GM12874 (cell line): ENCODE measurements around the gene ATG4B.

Source experiments
- TF ChIP-seq, protein P1 (sequence below): IDR thresholded peaks from 2 replicates; pipeline ENCODE4 v1.5.1; 2011; ENCODE audit warnings: low read depth, mild to moderate bottlenecking, control low read depth, low read length, moderate library complexity; ENCODE audit not compliant: insufficient read depth

ATG4B gene

GRCh38 chr2:241678784-241679540 lies 41.5 kb downstream of the ATG4B start:
- TF ChIP-seq, protein P1, sequence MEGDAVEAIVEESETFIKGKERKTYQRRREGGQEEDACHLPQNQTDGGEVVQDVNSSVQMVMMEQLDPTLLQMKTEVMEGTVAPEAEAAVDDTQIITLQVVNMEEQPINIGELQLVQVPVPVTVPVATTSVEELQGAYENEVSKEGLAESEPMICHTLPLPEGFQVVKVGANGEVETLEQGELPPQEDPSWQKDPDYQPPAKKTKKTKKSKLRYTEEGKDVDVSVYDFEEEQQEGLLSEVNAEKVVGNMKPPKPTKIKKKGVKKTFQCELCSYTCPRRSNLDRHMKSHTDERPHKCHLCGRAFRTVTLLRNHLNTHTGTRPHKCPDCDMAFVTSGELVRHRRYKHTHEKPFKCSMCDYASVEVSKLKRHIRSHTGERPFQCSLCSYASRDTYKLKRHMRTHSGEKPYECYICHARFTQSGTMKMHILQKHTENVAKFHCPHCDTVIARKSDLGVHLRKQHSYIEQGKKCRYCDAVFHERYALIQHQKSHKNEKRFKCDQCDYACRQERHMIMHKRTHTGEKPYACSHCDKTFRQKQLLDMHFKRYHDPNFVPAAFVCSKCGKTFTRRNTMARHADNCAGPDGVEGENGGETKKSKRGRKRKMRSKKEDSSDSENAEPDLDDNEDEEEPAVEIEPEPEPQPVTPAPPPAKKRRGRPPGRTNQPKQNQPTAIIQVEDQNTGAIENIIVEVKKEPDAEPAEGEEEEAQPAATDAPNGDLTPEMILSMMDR: no peak

GRCh38 chr2:241680044-241680443 lies 42.6 kb downstream of the ATG4B start:
- TF ChIP-seq, protein P1: no peak

GRCh38 chr2:241680827-241681599 lies 43.5 kb downstream of the ATG4B start:
- TF ChIP-seq, protein P1: no peak

- TF ChIP-seq, protein P1: no peak
These were observed 48.8 kb downstream of the ATG4B start for GRCh38 chr2:241686324-241686649.

- TF ChIP-seq, protein P1: no peak
These were observed 49.3 kb downstream of the ATG4B start, which contains the start of gene DTYMK for GRCh38 chr2:241686650-241687425. Gene DTYMK (minus strand): TSS chr2:241686815. CDS start chr2:241686783, 32 bp downstream.

DNA sequence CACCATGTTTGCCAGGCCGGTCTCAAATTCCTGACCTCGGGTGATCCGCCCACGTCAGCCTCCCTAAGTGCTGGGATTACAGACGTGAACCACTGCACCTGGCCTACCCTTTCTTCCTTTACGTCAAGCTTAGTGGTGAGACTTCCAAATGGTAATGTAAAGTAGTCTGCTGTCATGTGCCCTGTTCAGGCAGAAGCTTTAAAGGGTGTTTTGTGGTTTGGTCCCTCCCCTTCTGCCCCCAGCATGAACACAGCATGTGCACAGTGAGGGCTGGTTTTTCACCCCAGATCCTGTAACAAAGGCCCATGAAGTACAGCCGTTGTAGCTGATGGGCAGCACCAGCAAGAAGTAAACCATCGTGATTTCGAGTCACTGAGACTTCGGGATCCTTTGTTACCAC lies 51.8 kb downstream of the ATG4B start:
- TF ChIP-seq, protein P1: no peak

GRCh38 chr2:241690202-241690717 lies 52.8 kb downstream of the ATG4B start:
- TF ChIP-seq, protein P1: no peak
